Adipocyte (in vitro differentiated cells): Measurements from ENCODE around the gene MDFIC.

Experiments
- DNase-seq: peaks from one replicate; pipeline ENCODE4 v3.0.0-alpha.2; 2015; ENCODE audit warnings: low read depth
- H3K27me3 ChIP-seq: replicated peaks from 2 replicates; pipeline ENCODE4 v1.7.0; 2013; ENCODE audit warnings: mild to moderate bottlenecking, low read length, moderate library complexity; ENCODE audit not compliant: control insufficient read depth, insufficient read depth
- H3K36me3 ChIP-seq: 2 replicates; pipeline ENCODE4 v1.7.0; 2013; ENCODE audit warnings: low read length, mild to moderate bottlenecking, moderate library complexity; ENCODE audit not compliant: control insufficient read depth, insufficient read depth, severe bottlenecking
- H3K4me1 ChIP-seq: 2 replicates; pipeline ENCODE4 v1.7.0; 2013; ENCODE audit warnings: mild to moderate bottlenecking, low read length, moderate library complexity; ENCODE audit not compliant: control insufficient read depth, insufficient read depth
- H3K4me3 ChIP-seq: 2 replicates; pipeline ENCODE4 v1.7.0; 2013; ENCODE audit warnings: mild to moderate bottlenecking, low read length, moderate library complexity
- H3K9ac ChIP-seq: 2 replicates; pipeline ENCODE4 v1.7.0; 2013; ENCODE audit warnings: mild to moderate bottlenecking, low read length, moderate library complexity
- H3K9me3 ChIP-seq: 2 replicates; pipeline ENCODE4 v1.7.0; 2013; ENCODE audit warnings: mild to moderate bottlenecking, low read length, moderate library complexity; ENCODE audit not compliant: control insufficient read depth

MDFIC gene

GRCh38 chr7:115066634-115067033, 144.7 kb downstream of the MDFIC start:
- peak; percentile 39 for DNase-seq

GRCh38 chr7:115068220-115068619, 146.3 kb downstream of the MDFIC start:
- no peaks in the 10 kb centered on the region for H3K36me3 ChIP-seq
- H3K9me3 ChIP-seq, result no peaks in the 10 kb centered on the region
- peaks cover 17% of the 10 kb centered on the region for H3K4me1 ChIP-seq
- H3K27me3 ChIP-seq, result no peaks in the 10 kb centered on the region
- no peak overlapping the region for H3K9ac ChIP-seq
- H3K4me3 ChIP-seq, result no peak overlapping the region
- peak; percentile 29 for DNase-seq

More at GRCh38 chr7:115066634-115067033, 144.7 kb downstream of the MDFIC start:
- Histone ChIP-seq H3K4me1 (peaks cover 17% of the 10 kb centered on the region), H3K9ac (no peak overlapping the region), H3K27me3 (no peaks in the 10 kb centered on the region), H3K4me3 (no peak overlapping the region), H3K9me3 (no peaks in the 10 kb centered on the region), H3K36me3 (no peaks in the 10 kb centered on the region)
